CD4-positive, alpha-beta T cell treated with Interleukin-6 for 4 hours (primary cell): ENCODE measurements around the gene ERMAP.
"Not testable (repeated sequence)": the region's sequence is repeated elsewhere in the genome, so short reads cannot be mapped to it uniquely, and the experiment has no call there.

Source experiments
- DNase-seq: peaks from one replicate; pipeline ENCODE4 v3.0.0-alpha.2; 2020; ENCODE audit warnings: mixed read lengths

Gene ERMAP

GRCh38 chr1:42846257-42847110 lies 29.6 kb downstream of the ERMAP start, which contains the start of gene ZNF691:
Gene ZNF691, plus strand, starts transcription at chr1:42846613. Its CDS starts 3,046 bp downstream, at chr1:42849659.
- peak; percentile 91 for DNase-seq

GRCh38 chr1:42847111-42847595 lies 30.2 kb downstream of the ERMAP start:
- DNase-seq = peak; percentile 2

- peak; percentile 5 for DNase-seq
Observed at GRCh38 chr1:42847721-42848460, 31.0 kb downstream of the ERMAP start.

- DNase-seq = no peak
Observed at GRCh38 chr1:42848823-42849537, 32.1 kb downstream of the ERMAP start.

GRCh38 chr1:42849944-42850343 lies 33.0 kb downstream of the ERMAP start:
- DNase-seq = no peak

GRCh38 chr1:42851420-42851819 lies 34.5 kb downstream of the ERMAP start:
- DNase-seq = no peak

GRCh38 chr1:42851960-42852607 lies 35.2 kb downstream of the ERMAP start:
- DNase-seq = no peak

GRCh38 chr1:42852608-42852980 lies 35.7 kb downstream of the ERMAP start:
- DNase-seq = no peak

GRCh38 chr1:42853116-42853884 lies 36.4 kb downstream of the ERMAP start:
- no peak for DNase-seq

- DNase-seq = not testable (repeated sequence)
Observed at GRCh38 chr1:42856554-42856953, 39.6 kb downstream of the ERMAP start.

- DNase-seq = not testable (repeated sequence)
Observed at GRCh38 chr1:42859366-42859765, 42.4 kb downstream of the ERMAP start.

- DNase-seq = no peak
Observed at GRCh38 chr1:42860339-42861013, 43.6 kb downstream of the ERMAP start.

GRCh38 chr1:42861014-42861399 lies 44.1 kb downstream of the ERMAP start:
- no peak for DNase-seq

GRCh38 chr1:42866549-42866948 lies 49.6 kb downstream of the ERMAP start:
- no peak for DNase-seq

GRCh38 chr1:42868466-42868865 lies 51.5 kb downstream of the ERMAP start:
- not testable (repeated sequence) for DNase-seq

- DNase-seq = not testable (repeated sequence)
Observed at GRCh38 chr1:42869254-42869653, 52.3 kb downstream of the ERMAP start.

GRCh38 chr1:42869751-42870150 lies 52.8 kb downstream of the ERMAP start:
- not testable (repeated sequence) for DNase-seq

GRCh38 chr1:42873108-42873507 lies 56.2 kb downstream of the ERMAP start:
- not testable (repeated sequence) for DNase-seq

GRCh38 chr1:42873670-42874069 lies 56.7 kb downstream of the ERMAP start:
- no peak for DNase-seq

GRCh38 chr1:42876009-42876408 lies 59.1 kb downstream of the ERMAP start:
- DNase-seq = no peak

- DNase-seq = no peak
Observed at GRCh38 chr1:42877380-42877779, 60.5 kb downstream of the ERMAP start.
